ENCODE data around the gene CERS6. TPM values are rescaled to one million over a fixed set of nuclear protein-coding genes. Genes with fewer than 3 reads are reported as not detected.

Gene CERS6
- total and polyA plus RNA-seq, 2 experiments from 2014 or later = 7.4 to 35.0 TPM

GRCh38 chr2:168793596-168793995, 337.5 kb downstream of the CERS6 start (continued):
- TF ChIP-seq EZH2 (IDR thresholded peaks at IDR 0.05; ENCODE audit: low read depth, unreplicated experiment) = no peak
- TF ChIP-seq ETS1 (IDR thresholded peaks at IDR 0.05) = no peak

- Histone ChIP-seq H3K9me2 (ENCODE audit: insufficient read depth) (peaks cover 15% of the 10 kb centered on the region), H3K4me2 (no peak overlapping the region), H3K4me1 (ENCODE audit: insufficient read depth) (peaks cover 15% of the 10 kb centered on the region), H3K79me2 (replicated peaks; ENCODE audit: insufficient read depth) (no peaks in the 10 kb centered on the region), H2AFZ (no peak overlapping the region), H3K27me3 (ENCODE audit: insufficient read depth) (no peaks in the 10 kb centered on the region), H4K20me1 (replicated peaks; ENCODE audit: insufficient read depth) (no peaks in the 10 kb centered on the region), H3K27ac (ENCODE audit: low read depth) (no peak overlapping the region), H3K36me3 (ENCODE audit: insufficient read depth) (no peaks in the 10 kb centered on the region), H3K4me3 (no peak overlapping the region), H3F3A (replicated peaks; ENCODE audit: low read depth) (no peaks in the 10 kb centered on the region)
- TF ChIP-seq JUNB (IDR thresholded peaks at IDR 0.05; ENCODE audit: unreplicated experiment) (no peak), REST (IDR thresholded peaks at IDR 0.05; ENCODE audit: unreplicated experiment) (no peak), CTCF (conservative IDR thresholded peaks at IDR 0.05; ENCODE audit: low read depth in 2 of 2) (no peak)
- H3K4me3 Mint-ChIP-seq = no peak overlapping the region
- DNase-seq (ENCODE audit: low spot score) (no peak), ATAC-seq (no peak)
- H3K9me3 Mint-ChIP-seq = no peaks in the 10 kb centered on the region; the same call in 1 of the 3 replicates
- H3K4me1 Mint-ChIP-seq = peaks cover 22% of the 10 kb centered on the region
- H3K27me3 Mint-ChIP-seq (ENCODE audit: insufficient read depth, low read depth, poor library complexity) = peaks cover 2% of the 10 kb centered on the region
- no peaks in the 10 kb centered on the region for H3K36me3 Mint-ChIP-seq (ENCODE audit: low read depth)
- H3K27ac Mint-ChIP-seq = no peak overlapping the region
These were observed 338.9 kb downstream of the CERS6 start for GRCh38 chr2:168794968-168795367.

GRCh38 chr2:168796090-168796577, 340.1 kb downstream of the CERS6 start:
- Histone ChIP-seq H3K4me3 (no peak overlapping the region), H3K4me2 (no peak overlapping the region), H3K9me2 (ENCODE audit: insufficient read depth) (peaks cover 20% of the 10 kb centered on the region), H3K36me3 (ENCODE audit: insufficient read depth) (no peaks in the 10 kb centered on the region), H3K79me2 (replicated peaks; ENCODE audit: insufficient read depth) (no peaks in the 10 kb centered on the region), H3K27ac (ENCODE audit: low read depth) (no peak overlapping the region), H3K4me1 (ENCODE audit: insufficient read depth) (peaks cover 15% of the 10 kb centered on the region), H3K27me3 (ENCODE audit: insufficient read depth) (no peaks in the 10 kb centered on the region), H3F3A (replicated peaks; ENCODE audit: low read depth) (no peaks in the 10 kb centered on the region), H4K20me1 (replicated peaks; ENCODE audit: insufficient read depth) (no peaks in the 10 kb centered on the region), H2AFZ (no peak overlapping the region)
- no peak overlapping the region for H3K4me3 Mint-ChIP-seq
- H3K36me3 Mint-ChIP-seq (ENCODE audit: low read depth) = no peaks in the 10 kb centered on the region
- no peak for DNase-seq (ENCODE audit: low spot score)
- no peak overlapping the region for H3K27ac Mint-ChIP-seq
- no peak for ATAC-seq
- no peaks in the 10 kb centered on the region; the same call in 1 of the 3 replicates for H3K9me3 Mint-ChIP-seq
- H3K27me3 Mint-ChIP-seq (ENCODE audit: insufficient read depth, low read depth, poor library complexity) = peaks cover 2% of the 10 kb centered on the region
- H3K4me1 Mint-ChIP-seq = peaks cover 23% of the 10 kb centered on the region
- TF ChIP-seq CTCF (conservative IDR thresholded peaks at IDR 0.05; ENCODE audit: low read depth in 2 of 2) = no peak
- TF ChIP-seq EZH2 (IDR thresholded peaks at IDR 0.05; ENCODE audit: low read depth, unreplicated experiment) = no peak
- TF ChIP-seq CREB1 (CRISPR knock-in tag; IDR thresholded peaks at IDR 0.05; ENCODE audit: low read depth) = no peak
